A673 (cell line): Measurements from ENCODE around the gene TRAF5.

Source experiments
- CTCF ChIP-seq: fragments of 300-800, 200-600 bp; sonication (generic); conservative IDR thresholded peaks from 2 replicates; pipeline ENCODE4 v1.5.1; 2017; ENCODE audit warnings: low read depth, mild to moderate bottlenecking, antibody characterized with exemption, low read length, moderate library complexity, mixed read lengths
- EZH2 ChIP-seq: fragments of 200-600 bp; sonication (generic); IDR thresholded peaks from 2 replicates; pipeline ENCODE4 v1.6.1; 2017; ENCODE audit warnings: borderline replicate concordance, low read depth, mild to moderate bottlenecking, mixed read lengths, antibody characterized with exemption, low read length; ENCODE audit not compliant: poor library complexity, severe bottlenecking

- TF ChIP-seq CTCF (no peak), EZH2 (no peak)
Observed at GRCh38 chr1:211332830-211333229, 6.2 kb downstream of the TRAF5 start.
